SK-N-SH (cell line): ENCODE data around the gene NXNL1. TPM values are rescaled to one million over a fixed set of nuclear protein-coding genes. Genes with fewer than 3 reads are reported as not detected.

Experiments used
- CTCF ChIA-PET: fragments of 300-600, 350-600 bp; formaldehyde crosslinking; extraction: SDS; loops from one replicate; lab custom pipeline; 2021; lab: Yijun Ruan, JAX
- POLR2A ChIA-PET: fragments of 350-600 bp; sonication (Branson Sonifier 250); formaldehyde crosslinking; extraction: SDS; loops from one replicate; lab custom pipeline; 2020; ENCODE audit warnings: antibody characterized with exemption, inconsistent platforms; lab: Yijun Ruan, JAX
- DNase-seq: peaks from one replicate; pipeline ENCODE4 v3.0.0; 2012
- H2AFZ ChIP-seq: fragments of 200-600 bp; sonication (generic); 2 replicates; pipeline ENCODE4 v1.8.1; 2016; ENCODE audit warnings: antibody characterized with exemption, mild to moderate bottlenecking, low read depth
- H3F3A ChIP-seq: fragments of 200-600 bp; sonication (generic); replicated peaks from 2 replicates; pipeline ENCODE3; 2016; ENCODE audit warnings: antibody characterized with exemption, mild to moderate bottlenecking; ENCODE audit not compliant: insufficient read depth
- H3K27ac ChIP-seq, 2 experiments: fragments of 200-500 bp in 1 of 2; fragments of 200-600 bp in 1 of 2; sonication (Bioruptor generic) in 1 of 2; sonication (generic), shearing (Covaris generic) in 1 of 2; 2 replicates each; pipeline versions ENCODE4 v1.5.1 to v1.6.1; 2014 to 2016; ENCODE audit warnings: low read depth in 2 of 2, inconsistent platforms in 1 of 2, low read length in 1 of 2, mild to moderate bottlenecking in 1 of 2, mixed read lengths in 1 of 2
- H3K27me3 ChIP-seq: fragments of 200-600 bp; sonication (generic), shearing (Covaris generic); 2 replicates; pipeline ENCODE4 v1.6.1; 2016; ENCODE audit warnings: mixed run types; ENCODE audit not compliant: insufficient read depth
- H3K36me3 ChIP-seq, 2 experiments: fragments of 200-500 bp in 1 of 2; fragments of 200-600 bp in 1 of 2; sonication (Bioruptor generic) in 1 of 2; sonication (generic) in 1 of 2; replicated peaks in 1 of 2; 2 replicates each; pipeline versions ENCODE3 to v1.5.1; 2014 to 2016; ENCODE audit warnings: low read length in 1 of 2, mild to moderate bottlenecking in 1 of 2; ENCODE audit not compliant: insufficient read depth in 2 of 2, control insufficient read depth in 1 of 2
- H3K4me1 ChIP-seq, 2 experiments: fragments of 200-500 bp in 1 of 2; fragments of 200-600 bp in 1 of 2; sonication (Bioruptor generic) in 1 of 2; sonication (generic), shearing (Covaris generic) in 1 of 2; 2 replicates each; pipeline versions ENCODE4 v1.5.1 to v1.6.1; 2014 to 2016; ENCODE audit warnings: low read depth in 1 of 2, low read length in 1 of 2, mixed run types in 1 of 2; ENCODE audit not compliant: insufficient read depth in 2 of 2, control insufficient read depth in 1 of 2
- H3K4me2 ChIP-seq: fragments of 200-600 bp; sonication (generic), shearing (Covaris generic); 2 replicates; pipeline ENCODE4 v1.6.1; 2017; ENCODE audit warnings: mixed run types
- H3K4me3 ChIP-seq, 2 experiments: fragments of 200-500 bp in 1 of 2; fragments of 200-600 bp in 1 of 2; sonication (Bioruptor generic) in 1 of 2; sonication (generic), shearing (Covaris generic) in 1 of 2; 2 replicates each; pipeline versions ENCODE4 v1.5.1 to v1.8.1; 2014 to 2016; ENCODE audit warnings: low read depth in 2 of 2, inconsistent platforms in 1 of 2, low read length in 1 of 2, mild to moderate bottlenecking in 1 of 2, mixed read lengths in 1 of 2, moderate library complexity in 1 of 2
- H3K79me2 ChIP-seq: fragments of 200-600 bp; sonication (generic); 2 replicates; pipeline ENCODE4 v1.8.1; 2017; ENCODE audit warnings: mild to moderate bottlenecking; ENCODE audit not compliant: insufficient read depth
- H3K9ac ChIP-seq: fragments of 200-600 bp; sonication (generic); 2 replicates; pipeline ENCODE4 v1.6.1; 2017; ENCODE audit warnings: mixed run types
- H3K9me2 ChIP-seq: fragments of 200-600 bp; sonication (generic); 2 replicates; pipeline ENCODE4 v1.6.1; 2017; ENCODE audit warnings: mixed run types
- H3K9me3 ChIP-seq: fragments of 200-600 bp; sonication (generic); 2 replicates; pipeline ENCODE4 v1.6.1; 2017; ENCODE audit warnings: mixed run types, mild to moderate bottlenecking, moderate library complexity
- H4K20me1 ChIP-seq: fragments of 200-600 bp; sonication (generic); 2 replicates; pipeline ENCODE4 v1.6.1; 2017; ENCODE audit warnings: mild to moderate bottlenecking, mixed run types; ENCODE audit not compliant: insufficient read depth
- EP300 ChIP-seq, 2 experiments: IDR thresholded peaks; 2 replicates each; pipeline versions ENCODE4 v1.4.0 to v1.6.1; 2012; ENCODE audit warnings: borderline replicate concordance in 1 of 2, low read depth in 1 of 2, low read length in 1 of 2
- FOSL2 ChIP-seq: IDR thresholded peaks from 2 replicates; pipeline ENCODE4 v1.4.0; 2012; ENCODE audit warnings: low read depth, mild to moderate bottlenecking, moderate library complexity, borderline replicate concordance
- GABPA ChIP-seq: IDR thresholded peaks from 2 replicates; pipeline ENCODE4 v1.4.0; 2012; ENCODE audit warnings: low read depth, mild to moderate bottlenecking
- GATA2 ChIP-seq: sonication (generic); formaldehyde crosslinking; IDR thresholded peaks from 2 replicates; pipeline ENCODE4 v1.5.0; 2020; ENCODE audit warnings: mild to moderate bottlenecking, missing genetic modification reagents
- JUND ChIP-seq: IDR thresholded peaks from 2 replicates; pipeline ENCODE4 v1.4.0; 2012
- MEF2A ChIP-seq: IDR thresholded peaks from 2 replicates; pipeline ENCODE4 v1.4.0; 2012; ENCODE audit warnings: low read depth, borderline replicate concordance
- NRF1 ChIP-seq: IDR thresholded peaks from 2 replicates; pipeline ENCODE4 v1.6.1; 2012; ENCODE audit warnings: low read depth, mild to moderate bottlenecking, low read length
- POLR2AphosphoS5 ChIP-seq: IDR thresholded peaks from 2 replicates; pipeline ENCODE4 v1.6.1; 2012; ENCODE audit warnings: low read depth, low read length
- SIN3A ChIP-seq: IDR thresholded peaks from 2 replicates; pipeline ENCODE4 v1.6.1; 2012; ENCODE audit warnings: low read depth, mild to moderate bottlenecking, low read length, moderate library complexity, borderline replicate concordance
- TCF12 ChIP-seq: IDR thresholded peaks from 2 replicates; pipeline ENCODE4 v1.4.0; 2012
- YY1 ChIP-seq: IDR thresholded peaks from 2 replicates; pipeline ENCODE4 v1.4.0; 2012; ENCODE audit warnings: low read depth, mild to moderate bottlenecking
- WGBS: methylation state at CpG from one replicate; pipeline ENCODE4 v1.1.6; 2017; ENCODE audit warnings: low lambda C conversion rate; 5-methylcytosine and 5-hydroxymethylcytosine counted together
- polyA plus RNA-seq, 3 experiments: library from polyadenylated mRNA; depleted of rRNA; stranded (reverse); fragments of >200 nt; gene quantifications; 2 replicates each; pipeline ENCODE4 v1.2.3, GENCODE V29; 2012
- TF ChIP-seq, protein P1 (sequence below): IDR thresholded peaks from 2 replicates; pipeline ENCODE4 v1.6.1; 2012; ENCODE audit warnings: mild to moderate bottlenecking, low read depth, low read length, moderate library complexity
- TF ChIP-seq, protein P2 (sequence below): IDR thresholded peaks from 2 replicates; pipeline ENCODE4 v1.4.0; 2012; ENCODE audit warnings: low read depth
- TF ChIP-seq, protein P3 (sequence below): fragments of 200-600 bp; sonication (generic); IDR thresholded peaks from 2 replicates; pipeline ENCODE4 v1.6.1; 2017; ENCODE audit warnings: antibody characterized with exemption, mild to moderate bottlenecking, moderate library complexity
- TF ChIP-seq, protein P4 (sequence below): fragments of 150-350 bp; IDR thresholded peaks from 2 replicates; pipeline ENCODE4 v1.6.1; 2016; ENCODE audit warnings: mild to moderate bottlenecking, low read depth, low read length

NXNL1 gene
- polyA plus RNA-seq, 1 of the 3 experiments (the other 2 are of a cell fraction), result not detected

DNA sequence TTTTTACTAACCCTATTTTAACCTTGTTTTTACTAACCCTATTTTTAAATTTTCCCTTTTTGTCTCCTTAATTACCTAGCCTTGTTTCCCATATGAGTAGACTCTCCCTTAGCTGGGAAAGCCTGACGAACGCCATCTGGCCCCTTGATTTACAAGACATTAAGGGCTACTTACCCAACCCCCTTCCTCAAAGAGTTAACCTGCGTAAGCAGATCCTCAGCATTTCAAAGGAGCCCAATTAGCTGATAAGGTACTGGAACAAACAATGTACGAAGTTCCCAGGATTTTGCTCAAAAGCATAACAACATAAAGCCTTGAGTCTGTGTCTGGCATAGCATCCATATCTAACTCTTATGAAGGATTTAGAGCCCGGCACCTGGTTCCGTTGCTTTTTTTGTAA is 45.6 kb downstream of the NXNL1 start:
- Histone ChIP-seq H3F3A (peaks cover 7% of the 10 kb centered on the region), H3K4me2 (no peak overlapping the region), H3K27ac (no peak overlapping the region), H3K9ac (no peak overlapping the region), H3K36me3 (no peaks in the 10 kb centered on the region), H3K4me3 (no peak overlapping the region), H2AFZ (no peak overlapping the region), H3K79me2 (no peaks in the 10 kb centered on the region), H3K4me1 (peaks cover 0 to 11% of the 10 kb centered on the region in 2 experiments; a peak in 1 of 4 replicates)
- POLR2A ChIA-PET, result no interaction called here
- WGBS, result 81% methylated on average over 6 of the region's 6 CpGs
- TF ChIP-seq POLR2AphosphoS5, result no peak
- TF ChIP-seq, protein P1, sequence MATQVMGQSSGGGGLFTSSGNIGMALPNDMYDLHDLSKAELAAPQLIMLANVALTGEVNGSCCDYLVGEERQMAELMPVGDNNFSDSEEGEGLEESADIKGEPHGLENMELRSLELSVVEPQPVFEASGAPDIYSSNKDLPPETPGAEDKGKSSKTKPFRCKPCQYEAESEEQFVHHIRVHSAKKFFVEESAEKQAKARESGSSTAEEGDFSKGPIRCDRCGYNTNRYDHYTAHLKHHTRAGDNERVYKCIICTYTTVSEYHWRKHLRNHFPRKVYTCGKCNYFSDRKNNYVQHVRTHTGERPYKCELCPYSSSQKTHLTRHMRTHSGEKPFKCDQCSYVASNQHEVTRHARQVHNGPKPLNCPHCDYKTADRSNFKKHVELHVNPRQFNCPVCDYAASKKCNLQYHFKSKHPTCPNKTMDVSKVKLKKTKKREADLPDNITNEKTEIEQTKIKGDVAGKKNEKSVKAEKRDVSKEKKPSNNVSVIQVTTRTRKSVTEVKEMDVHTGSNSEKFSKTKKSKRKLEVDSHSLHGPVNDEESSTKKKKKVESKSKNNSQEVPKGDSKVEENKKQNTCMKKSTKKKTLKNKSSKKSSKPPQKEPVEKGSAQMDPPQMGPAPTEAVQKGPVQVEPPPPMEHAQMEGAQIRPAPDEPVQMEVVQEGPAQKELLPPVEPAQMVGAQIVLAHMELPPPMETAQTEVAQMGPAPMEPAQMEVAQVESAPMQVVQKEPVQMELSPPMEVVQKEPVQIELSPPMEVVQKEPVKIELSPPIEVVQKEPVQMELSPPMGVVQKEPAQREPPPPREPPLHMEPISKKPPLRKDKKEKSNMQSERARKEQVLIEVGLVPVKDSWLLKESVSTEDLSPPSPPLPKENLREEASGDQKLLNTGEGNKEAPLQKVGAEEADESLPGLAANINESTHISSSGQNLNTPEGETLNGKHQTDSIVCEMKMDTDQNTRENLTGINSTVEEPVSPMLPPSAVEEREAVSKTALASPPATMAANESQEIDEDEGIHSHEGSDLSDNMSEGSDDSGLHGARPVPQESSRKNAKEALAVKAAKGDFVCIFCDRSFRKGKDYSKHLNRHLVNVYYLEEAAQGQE, result no peak
- TF ChIP-seq, all 33 proteins: peak for 0
- Histone ChIP-seq H4K20me1 (no peaks in the 10 kb centered on the region), H3K9me3 (no peaks in the 10 kb centered on the region), H3K9me2 (no peaks in the 10 kb centered on the region), H3K27me3 (no peaks in the 10 kb centered on the region)
- no peak for DNase-seq
- CTCF ChIA-PET, result interaction anchor here (1.1 kb wide), 1 partner anchor 24 kb away, joined by 3 read pairs; no protein-coding TSS in a partner anchor

DNA sequence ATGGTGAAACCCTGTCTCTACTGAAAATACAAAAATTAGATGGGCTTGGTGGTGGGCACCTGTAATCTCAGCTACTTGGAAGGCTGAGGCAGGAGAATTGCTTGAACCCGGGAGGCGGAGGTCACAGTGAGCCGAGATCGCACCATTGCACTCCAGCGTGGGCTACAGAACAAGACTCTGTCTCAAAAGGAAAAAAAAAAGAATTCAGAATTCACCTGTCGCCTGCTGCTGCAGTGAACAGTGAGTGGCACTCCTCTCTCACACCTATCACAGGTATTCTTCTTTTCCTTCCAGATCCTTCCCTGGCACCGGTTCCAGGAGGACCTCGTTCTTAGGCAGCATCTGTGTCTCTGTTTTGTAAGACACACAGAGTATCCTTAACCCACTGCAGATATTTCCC is 46.6 kb downstream of the NXNL1 start:
- CTCF ChIA-PET, result interaction anchor here (1.0 to 2.2 kb wide), 3 partner anchors 22 to 51 kb away, joined by 3 to 6 read pairs (median 5); no protein-coding TSS in a partner anchor
- H2AFZ ChIP-seq, result no peak overlapping the region
- no peaks in the 10 kb centered on the region for H3K27me3 ChIP-seq
- WGBS, result 94% methylated on average over 8 of the region's 8 CpGs
- peaks cover 2% of the 10 kb centered on the region for H3F3A ChIP-seq
- no peak overlapping the region for H3K27ac ChIP-seq
- no peak for DNase-seq
- H3K9me2 ChIP-seq, result no peaks in the 10 kb centered on the region
- H3K9ac ChIP-seq, result no peak overlapping the region
- POLR2A ChIA-PET, result no interaction called here
- TF ChIP-seq TCF12 (no peak), JUND (no peak)
- TF ChIP-seq, all 33 proteins: peak for 0
- Histone ChIP-seq H3K9me3 (no peaks in the 10 kb centered on the region), H3K36me3 (no peaks in the 10 kb centered on the region), H3K4me2 (no peak overlapping the region), H3K4me1 (peaks cover 0 to 9% of the 10 kb centered on the region in 2 experiments; a peak in 1 of 4 replicates), H4K20me1 (no peaks in the 10 kb centered on the region), H3K4me3 (no peak overlapping the region), H3K79me2 (no peaks in the 10 kb centered on the region)

DNA sequence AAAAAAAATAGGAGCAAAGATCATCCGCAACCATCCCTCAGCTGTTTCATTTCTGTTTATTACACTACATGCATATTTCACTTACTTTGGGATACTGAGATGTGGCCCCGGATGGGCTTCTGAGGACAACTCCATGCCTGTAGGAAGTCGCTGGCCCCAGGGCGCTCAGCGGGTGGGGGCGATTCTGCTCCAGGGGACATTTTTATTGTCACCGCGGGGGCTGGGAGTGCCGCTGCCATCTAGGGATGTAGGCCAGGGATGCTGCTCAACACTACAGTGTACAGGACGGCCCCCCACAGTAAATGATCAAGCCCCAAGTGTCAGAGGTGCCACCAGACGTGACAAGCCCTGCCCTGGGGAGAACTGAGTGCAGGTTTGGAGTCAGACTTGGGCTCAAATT is 48.9 kb downstream of the NXNL1 start:
- H3K27me3 ChIP-seq, result no peaks in the 10 kb centered on the region
- H3K9me3 ChIP-seq, result no peaks in the 10 kb centered on the region
- H3K4me2 ChIP-seq, result no peak overlapping the region
- peaks cover 0 to 7% of the 10 kb centered on the region in 2 experiments; a peak in 1 of 4 replicates for H3K4me1 ChIP-seq
- POLR2A ChIA-PET, result no interaction called here
- H3K9me2 ChIP-seq, result no peaks in the 10 kb centered on the region
- no peak overlapping the region for H3K27ac ChIP-seq
- H3K79me2 ChIP-seq, result no peaks in the 10 kb centered on the region
- no peaks in the 10 kb centered on the region for H3F3A ChIP-seq
- no peaks in the 10 kb centered on the region for H3K36me3 ChIP-seq
- no peak overlapping the region for H3K4me3 ChIP-seq
- CTCF ChIA-PET, result interaction anchor here (0.9 to 3.0 kb wide), 5 partner anchors 18 to 53 kb away, joined by 3 to 12 read pairs (median 5); partner anchors contain the start of genes CCDC194 and TMEM221
- DNase-seq, result peak; percentile 9
- 90% methylated on average over 11 of the region's 11 CpGs for WGBS
- no peak overlapping the region for H3K9ac ChIP-seq
- no peak overlapping the region for H2AFZ ChIP-seq
- H4K20me1 ChIP-seq, result no peaks in the 10 kb centered on the region
- TF ChIP-seq, protein P2, sequence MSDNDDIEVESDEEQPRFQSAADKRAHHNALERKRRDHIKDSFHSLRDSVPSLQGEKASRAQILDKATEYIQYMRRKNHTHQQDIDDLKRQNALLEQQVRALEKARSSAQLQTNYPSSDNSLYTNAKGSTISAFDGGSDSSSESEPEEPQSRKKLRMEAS, result no peak
- TF ChIP-seq GABPA, result no peak
- TF ChIP-seq EP300 (IDR thresholded peaks at IDR 0.05; ENCODE audit: borderline replicate concordance in 1 of 2, low read depth in 1 of 2, low read length in 1 of 2), result no peak
- TF ChIP-seq FOSL2, result no peak
- no peak for TF ChIP-seq MEF2A
- TF ChIP-seq SIN3A, result no peak
- TF ChIP-seq GATA2 (CRISPR knock-in tag), result no peak
- TF ChIP-seq YY1, result no peak
- TF ChIP-seq, protein P3, sequence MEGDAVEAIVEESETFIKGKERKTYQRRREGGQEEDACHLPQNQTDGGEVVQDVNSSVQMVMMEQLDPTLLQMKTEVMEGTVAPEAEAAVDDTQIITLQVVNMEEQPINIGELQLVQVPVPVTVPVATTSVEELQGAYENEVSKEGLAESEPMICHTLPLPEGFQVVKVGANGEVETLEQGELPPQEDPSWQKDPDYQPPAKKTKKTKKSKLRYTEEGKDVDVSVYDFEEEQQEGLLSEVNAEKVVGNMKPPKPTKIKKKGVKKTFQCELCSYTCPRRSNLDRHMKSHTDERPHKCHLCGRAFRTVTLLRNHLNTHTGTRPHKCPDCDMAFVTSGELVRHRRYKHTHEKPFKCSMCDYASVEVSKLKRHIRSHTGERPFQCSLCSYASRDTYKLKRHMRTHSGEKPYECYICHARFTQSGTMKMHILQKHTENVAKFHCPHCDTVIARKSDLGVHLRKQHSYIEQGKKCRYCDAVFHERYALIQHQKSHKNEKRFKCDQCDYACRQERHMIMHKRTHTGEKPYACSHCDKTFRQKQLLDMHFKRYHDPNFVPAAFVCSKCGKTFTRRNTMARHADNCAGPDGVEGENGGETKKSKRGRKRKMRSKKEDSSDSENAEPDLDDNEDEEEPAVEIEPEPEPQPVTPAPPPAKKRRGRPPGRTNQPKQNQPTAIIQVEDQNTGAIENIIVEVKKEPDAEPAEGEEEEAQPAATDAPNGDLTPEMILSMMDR, result no peak
- TF ChIP-seq, protein P4, sequence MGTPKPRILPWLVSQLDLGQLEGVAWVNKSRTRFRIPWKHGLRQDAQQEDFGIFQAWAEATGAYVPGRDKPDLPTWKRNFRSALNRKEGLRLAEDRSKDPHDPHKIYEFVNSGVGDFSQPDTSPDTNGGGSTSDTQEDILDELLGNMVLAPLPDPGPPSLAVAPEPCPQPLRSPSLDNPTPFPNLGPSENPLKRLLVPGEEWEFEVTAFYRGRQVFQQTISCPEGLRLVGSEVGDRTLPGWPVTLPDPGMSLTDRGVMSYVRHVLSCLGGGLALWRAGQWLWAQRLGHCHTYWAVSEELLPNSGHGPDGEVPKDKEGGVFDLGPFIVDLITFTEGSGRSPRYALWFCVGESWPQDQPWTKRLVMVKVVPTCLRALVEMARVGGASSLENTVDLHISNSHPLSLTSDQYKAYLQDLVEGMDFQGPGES, result no peak
- TF ChIP-seq NRF1, result no peak
